Liver (tissue), 9 donors: ENCODE measurements around the gene ATF4. TPM values are rescaled to one million over a fixed set of nuclear protein-coding genes. Genes with fewer than 3 reads are reported as not detected.

Experiments used
- DNase-seq: peaks from one replicate; pipeline ENCODE4 v3.0.0-alpha.2; 2017; ENCODE audit warnings: low spot score
- H3K27ac ChIP-seq, 2 donors: one replicate each; pipeline ENCODE4 v1.7.0; 2013; ENCODE audit warnings: inconsistent platforms in 2 of 2, low read length in 2 of 2, control low read depth in 1 of 2, low read depth in 1 of 2, mild to moderate bottlenecking in 1 of 2
- H3K27me3 ChIP-seq, 4 donors: one replicate each; pipeline versions ENCODE4 v1.6.1 to v1.7.0; 2013; ENCODE audit warnings: low read length in 3 of 4, inconsistent platforms in 1 of 4, mild to moderate bottlenecking in 1 of 4, moderate library complexity in 1 of 4; ENCODE audit not compliant: control insufficient read depth in 4 of 4, insufficient read depth in 4 of 4
- H3K36me3 ChIP-seq, 4 donors: one replicate each; pipeline versions ENCODE4 v1.6.1 to v1.7.0; 2013; ENCODE audit warnings: low read length in 3 of 4, mild to moderate bottlenecking in 3 of 4, low read depth in 1 of 4, moderate library complexity in 1 of 4; ENCODE audit not compliant: control insufficient read depth in 4 of 4, insufficient read depth in 3 of 4
- H3K4me1 ChIP-seq, 4 donors: one replicate each; pipeline versions ENCODE4 v1.6.1 to v1.7.0; 2013; ENCODE audit warnings: low read length in 3 of 4, mild to moderate bottlenecking in 3 of 4, moderate library complexity in 1 of 4; ENCODE audit not compliant: control insufficient read depth in 4 of 4, insufficient read depth in 4 of 4
- H3K4me3 ChIP-seq, 3 donors: one replicate each; pipeline versions ENCODE4 v1.6.1 to v1.7.0; 2013; ENCODE audit warnings: low read length in 3 of 3, control low read depth in 1 of 3, low read depth in 1 of 3, mild to moderate bottlenecking in 1 of 3
- H3K9ac ChIP-seq, 2 donors: one replicate each; pipeline ENCODE4 v1.7.0; 2013; ENCODE audit warnings: low read length in 2 of 2, mild to moderate bottlenecking in 2 of 2, moderate library complexity in 2 of 2, control low read depth in 1 of 2, low read depth in 1 of 2
- H3K9me3 ChIP-seq, 4 donors: one replicate each; pipeline versions ENCODE4 v1.6.1 to v1.7.0; 2013; ENCODE audit warnings: low read length in 3 of 4; ENCODE audit not compliant: control insufficient read depth in 4 of 4
- FOXA1 ChIP-seq: IDR thresholded peaks from 2 replicates; pipeline ENCODE4 v1.6.1; 2016; ENCODE audit warnings: antibody characterized with exemption
- FOXA2 ChIP-seq: IDR thresholded peaks from 2 replicates; pipeline ENCODE4 v1.6.1; 2016; ENCODE audit warnings: antibody characterized with exemption
- GABPA ChIP-seq, 2 donors: IDR thresholded peaks in 1 of 2; conservative IDR thresholded peaks in 1 of 2; 2 replicates each; pipeline ENCODE4 v1.6.1; 2016; ENCODE audit warnings: antibody characterized with exemption in 2 of 2, mild to moderate bottlenecking in 1 of 2, moderate library complexity in 1 of 2
- HNF4G ChIP-seq: IDR thresholded peaks from 2 replicates; pipeline ENCODE4 v1.6.1; 2016; ENCODE audit warnings: antibody characterized with exemption
- NR2F2 ChIP-seq: IDR thresholded peaks from 2 replicates; pipeline ENCODE4 v1.6.1; 2016; ENCODE audit warnings: antibody characterized with exemption
- RAD21 ChIP-seq, 2 donors: IDR thresholded peaks; 2 replicates each; pipeline ENCODE4 v1.6.1; 2016; ENCODE audit warnings: antibody characterized with exemption in 2 of 2, mild to moderate bottlenecking in 2 of 2
- SP1 ChIP-seq: IDR thresholded peaks from 2 replicates; pipeline ENCODE4 v1.6.1; 2018; ENCODE audit warnings: antibody characterized with exemption, mild to moderate bottlenecking
- TAF1 ChIP-seq: conservative IDR thresholded peaks from 2 replicates; pipeline ENCODE4 v1.6.1; 2016; ENCODE audit warnings: antibody characterized with exemption, mild to moderate bottlenecking
- YY1 ChIP-seq: IDR thresholded peaks from 2 replicates; pipeline ENCODE4 v1.6.1; 2016; ENCODE audit warnings: antibody characterized with exemption, mild to moderate bottlenecking
- WGBS: extraction: QIAGEN DNeasy Blood & Tissue Kit; methylation state at CpG from one replicate; pipeline ENCODE4 v1.1.7; 2013; 5-methylcytosine and 5-hydroxymethylcytosine counted together
- polyA plus RNA-seq, 2 donors: library from polyadenylated mRNA; stranded (reverse) in 1 of 2; unstranded in 1 of 2; fragments of 200-250 nt in 1 of 2; fragments of >200 nt in 1 of 2; fragmentation: Nextera tagmentation in 1 of 2; extraction: Ambion mirVana in 1 of 2; gene quantifications; one replicate each; pipeline versions ENCODE4 v1.2.1 to v1.2.3, GENCODE V29; 2013 to 2015
- total RNA-seq, 2 donors: library from RNA; depleted of rRNA; stranded (reverse); fragments of >200 nt; gene quantifications; one replicate each; pipeline ENCODE4 v1.2.3, GENCODE V29; 2014
- TF ChIP-seq, protein P1 (sequence below): fragments of 150-350 bp; IDR thresholded peaks from 2 replicates; pipeline ENCODE4 v1.5.1; 2017; ENCODE audit warnings: improper control_type of control experiment, low read depth, low read length; ENCODE audit not compliant: missing input control
- TF ChIP-seq, protein P2 (sequence below): IDR thresholded peaks from 2 replicates; pipeline ENCODE4 v1.6.1; 2016; ENCODE audit warnings: antibody characterized with exemption, mild to moderate bottlenecking
- TF ChIP-seq, protein P3 (sequence below): IDR thresholded peaks from 2 replicates; pipeline ENCODE4 v1.6.1; 2016; ENCODE audit warnings: antibody characterized with exemption
- TF ChIP-seq, protein P4 (sequence below): IDR thresholded peaks from 2 replicates; pipeline ENCODE4 v1.6.1; 2016; ENCODE audit warnings: antibody characterized with exemption
- TF ChIP-seq, protein P5 (sequence below): IDR thresholded peaks from 2 replicates; pipeline ENCODE4 v1.6.1; 2016; ENCODE audit warnings: antibody characterized with exemption
- donor health status: healthy.
- donor health status: healthy.
- donor health status: healthy.
- donor health status: healthy.
- donor health status: healthy.

ATF4 gene
- total and polyA plus RNA-seq, 4 donors: 112 to 211 (median 169) TPM

DNA sequence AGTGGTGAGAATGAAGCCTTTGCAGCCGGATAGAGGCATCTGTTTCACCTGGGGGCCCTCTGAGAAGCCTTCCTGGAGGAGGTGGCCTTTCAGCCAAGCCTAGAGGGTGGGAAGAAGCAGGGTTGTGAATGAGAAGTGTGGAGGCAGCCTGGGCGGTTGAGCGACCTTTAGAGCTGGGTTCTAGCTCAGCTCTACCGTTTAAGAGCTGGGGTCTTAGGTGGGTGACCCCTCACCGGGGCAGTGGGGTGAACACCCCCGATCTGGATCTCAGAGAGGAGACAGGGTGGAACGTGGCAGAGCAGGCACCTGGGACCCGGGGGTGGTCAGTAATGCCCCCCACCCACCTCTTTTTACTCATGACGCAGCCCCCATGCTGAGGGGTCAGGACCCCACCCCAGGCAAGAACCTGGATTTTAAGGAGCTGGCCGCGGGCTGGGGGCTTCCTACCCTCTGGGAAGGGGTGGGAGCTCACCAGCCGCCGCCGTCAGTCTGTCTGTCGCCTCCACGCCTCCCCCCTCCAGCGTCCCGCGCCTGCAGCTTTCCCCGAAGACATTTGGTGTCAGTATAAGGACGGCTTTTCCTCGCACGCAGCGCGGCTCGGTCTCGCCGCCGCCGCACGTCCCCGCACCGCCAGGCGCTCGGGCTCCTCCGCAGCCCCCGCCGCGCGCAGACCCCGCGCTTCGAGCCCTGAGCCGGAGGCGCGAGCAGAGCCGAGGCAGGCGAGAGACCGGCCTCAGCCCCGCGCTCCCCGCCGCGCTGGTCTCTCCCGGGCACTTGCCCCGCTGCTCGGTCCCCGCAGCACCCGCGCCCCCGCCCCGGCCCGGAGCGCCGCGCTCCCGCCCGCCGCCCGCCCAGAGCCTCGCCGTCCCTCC, 36.8 kb downstream of the ATF4 start:
- DNase-seq: no peak
- no peaks in the 10 kb centered on the region for H3K9me3 ChIP-seq
- peaks cover 0 to 13% (median 5%) of the 10 kb centered on the region in 4 donors for H3K27me3 ChIP-seq
- peaks cover 0 to 6% (median 4%) of the 10 kb centered on the region in 4 donors for H3K4me1 ChIP-seq
- no peak overlapping the region for H3K27ac ChIP-seq
- TF ChIP-seq FOXA1 (no peak), RAD21 (IDR thresholded peaks at IDR 0.05) (no peak), HNF4G (no peak), YY1 (no peak), GABPA (IDR thresholded peaks at IDR 0.05 in 1 of 2, conservative IDR thresholded peaks at IDR 0.05 in 1 of 2) (no peak), TAF1 (no peak), SP1 (no peak), NR2F2 (no peak), FOXA2 (no peak)
- TF ChIP-seq, protein P1, sequence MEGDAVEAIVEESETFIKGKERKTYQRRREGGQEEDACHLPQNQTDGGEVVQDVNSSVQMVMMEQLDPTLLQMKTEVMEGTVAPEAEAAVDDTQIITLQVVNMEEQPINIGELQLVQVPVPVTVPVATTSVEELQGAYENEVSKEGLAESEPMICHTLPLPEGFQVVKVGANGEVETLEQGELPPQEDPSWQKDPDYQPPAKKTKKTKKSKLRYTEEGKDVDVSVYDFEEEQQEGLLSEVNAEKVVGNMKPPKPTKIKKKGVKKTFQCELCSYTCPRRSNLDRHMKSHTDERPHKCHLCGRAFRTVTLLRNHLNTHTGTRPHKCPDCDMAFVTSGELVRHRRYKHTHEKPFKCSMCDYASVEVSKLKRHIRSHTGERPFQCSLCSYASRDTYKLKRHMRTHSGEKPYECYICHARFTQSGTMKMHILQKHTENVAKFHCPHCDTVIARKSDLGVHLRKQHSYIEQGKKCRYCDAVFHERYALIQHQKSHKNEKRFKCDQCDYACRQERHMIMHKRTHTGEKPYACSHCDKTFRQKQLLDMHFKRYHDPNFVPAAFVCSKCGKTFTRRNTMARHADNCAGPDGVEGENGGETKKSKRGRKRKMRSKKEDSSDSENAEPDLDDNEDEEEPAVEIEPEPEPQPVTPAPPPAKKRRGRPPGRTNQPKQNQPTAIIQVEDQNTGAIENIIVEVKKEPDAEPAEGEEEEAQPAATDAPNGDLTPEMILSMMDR: no peak
- TF ChIP-seq, protein P2, sequence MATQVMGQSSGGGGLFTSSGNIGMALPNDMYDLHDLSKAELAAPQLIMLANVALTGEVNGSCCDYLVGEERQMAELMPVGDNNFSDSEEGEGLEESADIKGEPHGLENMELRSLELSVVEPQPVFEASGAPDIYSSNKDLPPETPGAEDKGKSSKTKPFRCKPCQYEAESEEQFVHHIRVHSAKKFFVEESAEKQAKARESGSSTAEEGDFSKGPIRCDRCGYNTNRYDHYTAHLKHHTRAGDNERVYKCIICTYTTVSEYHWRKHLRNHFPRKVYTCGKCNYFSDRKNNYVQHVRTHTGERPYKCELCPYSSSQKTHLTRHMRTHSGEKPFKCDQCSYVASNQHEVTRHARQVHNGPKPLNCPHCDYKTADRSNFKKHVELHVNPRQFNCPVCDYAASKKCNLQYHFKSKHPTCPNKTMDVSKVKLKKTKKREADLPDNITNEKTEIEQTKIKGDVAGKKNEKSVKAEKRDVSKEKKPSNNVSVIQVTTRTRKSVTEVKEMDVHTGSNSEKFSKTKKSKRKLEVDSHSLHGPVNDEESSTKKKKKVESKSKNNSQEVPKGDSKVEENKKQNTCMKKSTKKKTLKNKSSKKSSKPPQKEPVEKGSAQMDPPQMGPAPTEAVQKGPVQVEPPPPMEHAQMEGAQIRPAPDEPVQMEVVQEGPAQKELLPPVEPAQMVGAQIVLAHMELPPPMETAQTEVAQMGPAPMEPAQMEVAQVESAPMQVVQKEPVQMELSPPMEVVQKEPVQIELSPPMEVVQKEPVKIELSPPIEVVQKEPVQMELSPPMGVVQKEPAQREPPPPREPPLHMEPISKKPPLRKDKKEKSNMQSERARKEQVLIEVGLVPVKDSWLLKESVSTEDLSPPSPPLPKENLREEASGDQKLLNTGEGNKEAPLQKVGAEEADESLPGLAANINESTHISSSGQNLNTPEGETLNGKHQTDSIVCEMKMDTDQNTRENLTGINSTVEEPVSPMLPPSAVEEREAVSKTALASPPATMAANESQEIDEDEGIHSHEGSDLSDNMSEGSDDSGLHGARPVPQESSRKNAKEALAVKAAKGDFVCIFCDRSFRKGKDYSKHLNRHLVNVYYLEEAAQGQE: no peak
- TF ChIP-seq, protein P3, sequence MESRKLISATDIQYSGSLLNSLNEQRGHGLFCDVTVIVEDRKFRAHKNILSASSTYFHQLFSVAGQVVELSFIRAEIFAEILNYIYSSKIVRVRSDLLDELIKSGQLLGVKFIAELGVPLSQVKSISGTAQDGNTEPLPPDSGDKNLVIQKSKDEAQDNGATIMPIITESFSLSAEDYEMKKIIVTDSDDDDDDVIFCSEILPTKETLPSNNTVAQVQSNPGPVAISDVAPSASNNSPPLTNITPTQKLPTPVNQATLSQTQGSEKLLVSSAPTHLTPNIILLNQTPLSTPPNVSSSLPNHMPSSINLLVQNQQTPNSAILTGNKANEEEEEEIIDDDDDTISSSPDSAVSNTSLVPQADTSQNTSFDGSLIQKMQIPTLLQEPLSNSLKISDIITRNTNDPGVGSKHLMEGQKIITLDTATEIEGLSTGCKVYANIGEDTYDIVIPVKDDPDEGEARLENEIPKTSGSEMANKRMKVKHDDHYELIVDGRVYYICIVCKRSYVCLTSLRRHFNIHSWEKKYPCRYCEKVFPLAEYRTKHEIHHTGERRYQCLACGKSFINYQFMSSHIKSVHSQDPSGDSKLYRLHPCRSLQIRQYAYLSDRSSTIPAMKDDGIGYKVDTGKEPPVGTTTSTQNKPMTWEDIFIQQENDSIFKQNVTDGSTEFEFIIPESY: no peak
- TF ChIP-seq, protein P4, sequence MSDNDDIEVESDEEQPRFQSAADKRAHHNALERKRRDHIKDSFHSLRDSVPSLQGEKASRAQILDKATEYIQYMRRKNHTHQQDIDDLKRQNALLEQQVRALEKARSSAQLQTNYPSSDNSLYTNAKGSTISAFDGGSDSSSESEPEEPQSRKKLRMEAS: no peak
- no peaks in the 10 kb centered on the region for H3K36me3 ChIP-seq
- peak overlapping the region in 1 of 3 donors; percentile 22 for H3K4me3 ChIP-seq
- no peak overlapping the region for H3K9ac ChIP-seq
- 7% methylated on average over 72 of the region's 72 CpGs for WGBS

DNA sequence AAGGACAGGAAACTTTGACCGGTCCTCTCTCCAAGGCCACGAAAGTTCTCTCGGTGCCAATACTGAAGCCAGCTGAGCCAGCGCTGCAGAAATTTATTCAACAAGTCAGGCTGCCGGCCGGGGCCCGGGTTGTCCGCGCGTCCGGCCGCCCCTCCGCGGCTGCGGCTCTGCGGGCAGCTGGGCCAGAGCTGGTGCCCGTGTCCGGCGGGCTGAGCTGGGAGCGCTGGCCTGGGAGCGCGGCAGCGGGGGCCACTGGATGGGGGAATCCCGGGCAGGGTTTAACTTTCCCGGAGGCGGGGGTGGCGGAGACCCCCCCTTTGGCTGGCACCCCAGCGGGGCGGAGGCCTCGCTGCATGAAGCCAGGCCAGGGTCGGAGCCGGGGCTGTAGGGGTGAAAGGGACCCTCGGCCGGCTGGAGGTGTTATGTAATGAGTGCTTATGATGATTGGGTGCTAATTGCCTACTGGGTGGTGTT, 37.9 kb downstream of the ATF4 start:
- H3K36me3 ChIP-seq: no peaks in the 10 kb centered on the region
- 11% methylated on average over 34 of the region's 34 CpGs for WGBS
- TF ChIP-seq, protein P5, sequence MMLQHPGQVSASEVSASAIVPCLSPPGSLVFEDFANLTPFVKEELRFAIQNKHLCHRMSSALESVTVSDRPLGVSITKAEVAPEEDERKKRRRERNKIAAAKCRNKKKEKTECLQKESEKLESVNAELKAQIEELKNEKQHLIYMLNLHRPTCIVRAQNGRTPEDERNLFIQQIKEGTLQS: no peak
- no peak for TF ChIP-seq RAD21 (IDR thresholded peaks at IDR 0.05)
- no peaks in the 10 kb centered on the region for H3K9me3 ChIP-seq
- no peak for DNase-seq
- H3K27ac ChIP-seq: no peak overlapping the region
- no peak overlapping the region for H3K4me3 ChIP-seq
- peaks cover 0 to 13% (median 5%) of the 10 kb centered on the region in 4 donors for H3K27me3 ChIP-seq
- H3K9ac ChIP-seq: no peak overlapping the region
- H3K4me1 ChIP-seq: peaks cover 0 to 6% (median 4%) of the 10 kb centered on the region in 4 donors
